Measurements from ENCODE around the gene CEACAM6.

Gene CEACAM6

DNA sequence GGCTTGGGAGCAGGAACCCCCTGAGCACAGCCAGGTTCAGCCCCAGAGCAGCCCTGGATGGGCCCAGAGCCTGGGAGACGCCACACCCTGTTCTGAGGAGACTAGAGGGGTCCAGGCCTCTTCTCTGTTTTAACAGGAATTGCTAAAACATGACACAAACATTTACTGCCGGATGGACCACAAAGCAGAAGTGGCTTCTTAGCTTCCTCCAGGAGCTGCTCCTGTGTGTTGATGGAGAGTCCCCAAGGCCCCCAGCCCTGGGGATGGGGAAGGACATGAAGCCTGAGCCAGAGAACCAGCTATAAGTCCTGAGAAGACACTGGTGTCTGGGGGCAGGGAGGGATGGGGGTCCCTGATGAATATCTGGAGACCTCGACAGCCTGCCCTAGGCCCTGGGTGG lies 55.7 kb downstream of the CEACAM6 start:
- H3F3A ChIP-seq (ENCODE audit: low read depth), result no peaks in the 10 kb centered on the region
- H3K9me3 ChIP-seq (ENCODE audit: insufficient read depth, low read depth, low read length), result no peaks in the 10 kb centered on the region
- H3K79me2 ChIP-seq (ENCODE audit: insufficient read depth, low read length), result no peaks in the 10 kb centered on the region
- H3K4me2 ChIP-seq (ENCODE audit: low read depth, low read length, poor library complexity, severe bottlenecking), result no peak overlapping the region
- H3K4me3 ChIP-seq (ENCODE audit: low read length, poor library complexity, severe bottlenecking), result no peak overlapping the region
- H3K4me1 ChIP-seq (ENCODE audit: insufficient read depth, low read length, poor library complexity, severe bottlenecking), result no peaks in the 10 kb centered on the region
- no peaks in the 10 kb centered on the region for H3K27me3 ChIP-seq (ENCODE audit: insufficient read depth, low read length, poor library complexity, severe bottlenecking)
- no peak for TF ChIP-seq CTCF (conservative IDR thresholded peaks at IDR 0.05; ENCODE audit: low read length)
- no peak for TF ChIP-seq EZH2phosphoT487 (IDR thresholded peaks at IDR 0.05; ENCODE audit: borderline replicate concordance)
- no peaks in the 10 kb centered on the region for H4K20me1 ChIP-seq (ENCODE audit: insufficient read depth, low read length, poor library complexity, severe bottlenecking)
- no peaks in the 10 kb centered on the region for H3K36me3 ChIP-seq (ENCODE audit: insufficient read depth, low read length)
- H2AFZ ChIP-seq (ENCODE audit: low read length), result no peak overlapping the region
- H3K9ac ChIP-seq (ENCODE audit: low read depth, low read length, poor library complexity, severe bottlenecking), result no peak overlapping the region
- H3K9me2 ChIP-seq (replicated peaks; ENCODE audit: low read depth, low read length), result no peaks in the 10 kb centered on the region

- Histone ChIP-seq H3K9me3 (ENCODE audit: insufficient read depth, low read depth, low read length) (no peaks in the 10 kb centered on the region), H3K4me1 (ENCODE audit: insufficient read depth, low read length, poor library complexity, severe bottlenecking) (no peaks in the 10 kb centered on the region), H3K4me3 (ENCODE audit: low read length, poor library complexity, severe bottlenecking) (no peak overlapping the region), H2AFZ (ENCODE audit: low read length) (no peak overlapping the region), H3K9me2 (replicated peaks; ENCODE audit: low read depth, low read length) (no peaks in the 10 kb centered on the region), H3K36me3 (ENCODE audit: insufficient read depth, low read length) (no peaks in the 10 kb centered on the region), H3K4me2 (ENCODE audit: low read depth, low read length, poor library complexity, severe bottlenecking) (no peak overlapping the region), H3K9ac (ENCODE audit: low read depth, low read length, poor library complexity, severe bottlenecking) (no peak overlapping the region), H3F3A (ENCODE audit: low read depth) (no peaks in the 10 kb centered on the region), H3K27me3 (ENCODE audit: insufficient read depth, low read length, poor library complexity, severe bottlenecking) (no peaks in the 10 kb centered on the region), H4K20me1 (ENCODE audit: insufficient read depth, low read length, poor library complexity, severe bottlenecking) (no peaks in the 10 kb centered on the region), H3K79me2 (ENCODE audit: insufficient read depth, low read length) (no peaks in the 10 kb centered on the region)
- no peak for TF ChIP-seq CTCF (conservative IDR thresholded peaks at IDR 0.05; ENCODE audit: low read length)
- no peak for TF ChIP-seq EZH2phosphoT487 (IDR thresholded peaks at IDR 0.05; ENCODE audit: borderline replicate concordance)
Observed at GRCh38 chr19:41811981-41812380, 56.7 kb downstream of the CEACAM6 start.

DNA sequence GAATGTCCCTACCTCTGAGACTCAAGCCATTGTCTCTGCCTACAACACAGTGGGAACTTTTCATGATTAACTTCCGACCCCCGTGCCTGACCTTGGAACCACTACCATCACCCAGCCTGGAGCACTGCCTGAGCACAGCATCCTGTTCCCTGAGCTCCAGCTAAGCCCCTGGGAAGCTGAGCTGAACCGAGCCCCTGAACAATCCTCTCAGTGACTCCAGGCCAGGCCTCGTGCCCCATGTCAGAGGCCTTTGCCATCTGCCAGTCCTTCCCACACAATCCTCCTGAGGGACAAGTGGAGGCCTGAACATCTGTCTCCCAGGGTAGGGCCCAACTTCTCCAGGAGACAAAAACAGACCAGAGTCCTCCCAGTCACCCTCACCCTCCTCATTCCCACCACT lies 58.6 kb downstream of the CEACAM6 start:
- H3F3A ChIP-seq (ENCODE audit: low read depth), result no peaks in the 10 kb centered on the region
- no peaks in the 10 kb centered on the region for H3K27me3 ChIP-seq (ENCODE audit: insufficient read depth, low read length, poor library complexity, severe bottlenecking)
- no peak overlapping the region for H3K9ac ChIP-seq (ENCODE audit: low read depth, low read length, poor library complexity, severe bottlenecking)
- no peak overlapping the region for H2AFZ ChIP-seq (ENCODE audit: low read length)
- H4K20me1 ChIP-seq (ENCODE audit: insufficient read depth, low read length, poor library complexity, severe bottlenecking), result no peaks in the 10 kb centered on the region
- TF ChIP-seq CTCF (conservative IDR thresholded peaks at IDR 0.05; ENCODE audit: low read length) (no peak), EZH2phosphoT487 (IDR thresholded peaks at IDR 0.05; ENCODE audit: borderline replicate concordance) (no peak)
- H3K36me3 ChIP-seq (ENCODE audit: insufficient read depth, low read length), result no peaks in the 10 kb centered on the region
- H3K79me2 ChIP-seq (ENCODE audit: insufficient read depth, low read length), result no peaks in the 10 kb centered on the region
- no peak overlapping the region for H3K4me2 ChIP-seq (ENCODE audit: low read depth, low read length, poor library complexity, severe bottlenecking)
- no peaks in the 10 kb centered on the region for H3K9me2 ChIP-seq (replicated peaks; ENCODE audit: low read depth, low read length)
- no peaks in the 10 kb centered on the region for H3K4me1 ChIP-seq (ENCODE audit: insufficient read depth, low read length, poor library complexity, severe bottlenecking)
- no peaks in the 10 kb centered on the region for H3K9me3 ChIP-seq (ENCODE audit: insufficient read depth, low read depth, low read length)
- no peak overlapping the region for H3K4me3 ChIP-seq (ENCODE audit: low read length, poor library complexity, severe bottlenecking)

Data from Loucy (cell line).